Right lobe of liver (tissue), 4 donors: ENCODE results near the gene RAN.

Source experiments
- POLR2A ChIP-seq: fragments of 450-650 bp; IDR thresholded peaks from one replicate; pipeline ENCODE4 v1.6.1; 2017; ENCODE audit warnings: antibody characterized with exemption, mild to moderate bottlenecking
- TF ChIP-seq, protein P1 (sequence below), 4 donors: fragments of 200-600 bp in 3 of 4; fragments of 450-650 bp in 1 of 4; IDR thresholded peaks; one replicate each; pipeline versions ENCODE4 v1.5.1 to v1.8.0; 2016 to 2022; ENCODE audit warnings: antibody characterized with exemption in 4 of 4, mild to moderate bottlenecking in 2 of 4
- donor health status: DM: no; HTN: no; CAD: no.
- donor health status: DM: no; HTN: no; CAD: no.
- donor health status: DM: no; HTN: yes; CAD: no.

- TF ChIP-seq, protein P1, sequence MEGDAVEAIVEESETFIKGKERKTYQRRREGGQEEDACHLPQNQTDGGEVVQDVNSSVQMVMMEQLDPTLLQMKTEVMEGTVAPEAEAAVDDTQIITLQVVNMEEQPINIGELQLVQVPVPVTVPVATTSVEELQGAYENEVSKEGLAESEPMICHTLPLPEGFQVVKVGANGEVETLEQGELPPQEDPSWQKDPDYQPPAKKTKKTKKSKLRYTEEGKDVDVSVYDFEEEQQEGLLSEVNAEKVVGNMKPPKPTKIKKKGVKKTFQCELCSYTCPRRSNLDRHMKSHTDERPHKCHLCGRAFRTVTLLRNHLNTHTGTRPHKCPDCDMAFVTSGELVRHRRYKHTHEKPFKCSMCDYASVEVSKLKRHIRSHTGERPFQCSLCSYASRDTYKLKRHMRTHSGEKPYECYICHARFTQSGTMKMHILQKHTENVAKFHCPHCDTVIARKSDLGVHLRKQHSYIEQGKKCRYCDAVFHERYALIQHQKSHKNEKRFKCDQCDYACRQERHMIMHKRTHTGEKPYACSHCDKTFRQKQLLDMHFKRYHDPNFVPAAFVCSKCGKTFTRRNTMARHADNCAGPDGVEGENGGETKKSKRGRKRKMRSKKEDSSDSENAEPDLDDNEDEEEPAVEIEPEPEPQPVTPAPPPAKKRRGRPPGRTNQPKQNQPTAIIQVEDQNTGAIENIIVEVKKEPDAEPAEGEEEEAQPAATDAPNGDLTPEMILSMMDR (IDR thresholded peaks at IDR 0.05), result no peak
- TF ChIP-seq POLR2A, result no peak
These were observed 36.9 kb upstream of the RAN start for GRCh38 chr12:130835011-130835410.
